Fibroblast of skin of right quadriceps (primary cell): ENCODE measurements around the gene MYOCD.

Source experiments
- DNase-seq: peaks from one replicate; pipeline ENCODE4 v3.0.0-alpha.2; 2013

The MYOCD gene

GRCh38 chr17:12773153-12773552, 107.5 kb downstream of the MYOCD start:
- no peak for DNase-seq

GRCh38 chr17:12789075-12789480, 123.4 kb downstream of the MYOCD start:
- DNase-seq: no peak

- peak; percentile 49 for DNase-seq
These were observed 124.0 kb downstream of the MYOCD start, which contains the start of gene ARHGAP44 for GRCh38 chr17:12789481-12790248. Gene ARHGAP44, plus strand, starts transcription at chr17:12789498. Its CDS starts 341 bp downstream, at chr17:12789839.

GRCh38 chr17:12790249-12791106, 124.8 kb downstream of the MYOCD start:
- no peak for DNase-seq

GRCh38 chr17:12794919-12795532, 129.3 kb downstream of the MYOCD start:
- DNase-seq: no peak

GRCh38 chr17:12800855-12801365, 135.2 kb downstream of the MYOCD start:
- DNase-seq: no peak

- DNase-seq: no peak
These were observed 140.9 kb downstream of the MYOCD start for GRCh38 chr17:12806630-12807029.

GRCh38 chr17:12808723-12809122, 143.0 kb downstream of the MYOCD start:
- DNase-seq: no peak

- DNase-seq: no peak
These were observed 147.2 kb downstream of the MYOCD start for GRCh38 chr17:12812877-12813276.

GRCh38 chr17:12813664-12814063, 148.0 kb downstream of the MYOCD start:
- DNase-seq: no peak

- no peak for DNase-seq
These were observed 149.0 kb downstream of the MYOCD start for GRCh38 chr17:12814718-12815117.

GRCh38 chr17:12815642-12816141, 150.0 kb downstream of the MYOCD start:
- DNase-seq: no peak
